Panc1 (cell line): ENCODE data around the gene TESK2.

Experiments used
- CTCF ChIP-seq: fragments of 450-650 bp; IDR thresholded peaks from 2 replicates; pipeline ENCODE4 v1.5.1; 2017; ENCODE audit warnings: mild to moderate bottlenecking
- REST ChIP-seq, 2 experiments: IDR thresholded peaks; 2 replicates each; pipeline ENCODE4 v1.6.1; 2011 to 2012; ENCODE audit warnings: low read depth in 2 of 2, control low read depth in 1 of 2, low read length in 1 of 2, mild to moderate bottlenecking in 1 of 2, moderate library complexity in 1 of 2; ENCODE audit not compliant: insufficient read depth in 1 of 2

GRCh38 chr1:45351508-45351907 lies 139.5 kb downstream of the TESK2 start:
- no peak for TF ChIP-seq CTCF
- no peak for TF ChIP-seq REST (IDR thresholded peaks at IDR 0.05; ENCODE audit: insufficient read depth in 1 of 2, low read depth in 2 of 2, low read length in 1 of 2)
